Upper lobe of left lung (tissue), 4 donors: ENCODE results near the gene LMO1.

Experiments used
- POLR2A ChIP-seq, 4 donors: fragments of 450-650 bp; IDR thresholded peaks; one replicate each; pipeline ENCODE4 v1.5.1; 2016 to 2017; ENCODE audit warnings: antibody characterized with exemption in 4 of 4, mild to moderate bottlenecking in 2 of 4
- POLR2AphosphoS5 ChIP-seq, 2 donors: sonication (generic); formaldehyde crosslinking; IDR thresholded peaks; one replicate each; pipeline ENCODE4 v1.5.1; 2017; ENCODE audit warnings: antibody characterized with exemption in 2 of 2

GRCh38 chr11:8230178-8230859, 33.4 kb downstream of the LMO1 start:
- TF ChIP-seq POLR2AphosphoS5 (IDR thresholded peaks at IDR 0.05), result no peak
- no peak for TF ChIP-seq POLR2A (IDR thresholded peaks at IDR 0.05)
